Measurements from ENCODE around the gene IFI27L1.

The IFI27L1 gene

GRCh38 chr14:94081386-94081820 is 293 bp downstream of the IFI27L1 start:
- DNase-seq (ENCODE audit: low spot score) = no peak
- no peak for TF ChIP-seq CTCF (IDR thresholded peaks at IDR 0.05; ENCODE audit: extremely low read depth, missing control alignments)

GRCh38 chr14:94087891-94088290 is 6.8 kb downstream of the IFI27L1 start:
- no peak for TF ChIP-seq CTCF (IDR thresholded peaks at IDR 0.05; ENCODE audit: extremely low read depth, missing control alignments)
- no peak for DNase-seq (ENCODE audit: low spot score)

GRCh38 chr14:94088516-94088915 is 7.4 kb downstream of the IFI27L1 start:
- TF ChIP-seq CTCF (IDR thresholded peaks at IDR 0.05; ENCODE audit: extremely low read depth, missing control alignments) = no peak
- no peak for DNase-seq (ENCODE audit: low spot score)

- no peak for TF ChIP-seq CTCF (IDR thresholded peaks at IDR 0.05; ENCODE audit: extremely low read depth, missing control alignments)
- DNase-seq (ENCODE audit: low spot score) = no peak
Measured at GRCh38 chr14:94089479-94089878, 8.4 kb downstream of the IFI27L1 start.

- no peak for TF ChIP-seq CTCF (IDR thresholded peaks at IDR 0.05; ENCODE audit: extremely low read depth, missing control alignments)
- DNase-seq (ENCODE audit: low spot score) = no peak
Measured at GRCh38 chr14:94093418-94093817, 12.3 kb downstream of the IFI27L1 start.

- no peak for DNase-seq (ENCODE audit: low spot score)
- TF ChIP-seq CTCF (IDR thresholded peaks at IDR 0.05; ENCODE audit: extremely low read depth, missing control alignments) = no peak
Measured at GRCh38 chr14:94097091-94097490, 16.0 kb downstream of the IFI27L1 start.

- TF ChIP-seq CTCF (IDR thresholded peaks at IDR 0.05; ENCODE audit: extremely low read depth, missing control alignments) = no peak
- no peak for DNase-seq (ENCODE audit: low spot score)
Measured at GRCh38 chr14:94098326-94098992, 17.3 kb downstream of the IFI27L1 start.
